Neural cell (in vitro differentiated cells): ENCODE results near the gene COQ7. TPM values are rescaled to one million over a fixed set of nuclear protein-coding genes. Genes with fewer than 3 reads are reported as not detected.

Experiments used
- H2AFZ ChIP-seq: fragments of 200-600, 300-800 bp; sonication (generic), shearing (Covaris generic); 2 replicates; pipeline ENCODE4 v1.6.0; 2014; ENCODE audit warnings: low read depth, mild to moderate bottlenecking, antibody characterized with exemption, low read length, moderate library complexity
- H3F3A ChIP-seq: fragments of 200-600 bp; shearing (Covaris generic); 2 replicates; pipeline ENCODE4 v1.6.1; 2016; ENCODE audit warnings: mild to moderate bottlenecking, moderate library complexity, mixed read lengths, antibody characterized with exemption, low read length; ENCODE audit not compliant: insufficient read depth, poor library complexity, severe bottlenecking
- H3K27ac ChIP-seq: fragments of 200-600, 300-800 bp; sonication (generic), shearing (Covaris generic); 2 replicates; pipeline ENCODE4 v1.5.1; 2014; ENCODE audit warnings: mild to moderate bottlenecking, low read length, moderate library complexity
- H3K27me3 ChIP-seq: fragments of 300-800, 200-600 bp; sonication (generic), shearing (Covaris generic); 2 replicates; pipeline ENCODE4 v1.6.0; 2014; ENCODE audit warnings: mild to moderate bottlenecking, low read depth, low read length, moderate library complexity; ENCODE audit not compliant: insufficient read depth
- H3K36me3 ChIP-seq: fragments of 300-800, 200-600 bp; sonication (generic), shearing (Covaris generic); 2 replicates; pipeline ENCODE4 v1.5.1; 2014; ENCODE audit warnings: mild to moderate bottlenecking, antibody characterized with exemption, low read length, moderate library complexity; ENCODE audit not compliant: insufficient read depth
- H3K4me2 ChIP-seq: fragments of 300-800, 200-600 bp; sonication (generic), shearing (Covaris generic); 2 replicates; pipeline ENCODE4 v1.6.0; 2014; ENCODE audit warnings: mild to moderate bottlenecking, low read length
- H3K4me3 ChIP-seq: fragments of 300-800, 200-600 bp; sonication (generic), shearing (Covaris generic); 2 replicates; pipeline ENCODE4 v1.5.1; 2014; ENCODE audit warnings: mild to moderate bottlenecking, low read length, moderate library complexity
- H3K79me2 ChIP-seq: fragments of 200-600 bp; shearing (Covaris generic); replicated peaks from 2 replicates; pipeline ENCODE4 v1.6.0; 2014; ENCODE audit warnings: mild to moderate bottlenecking, low read length, moderate library complexity; ENCODE audit not compliant: insufficient read depth
- H3K9ac ChIP-seq: fragments of 300-800, 200-600 bp; sonication (generic), shearing (Covaris generic); 2 replicates; pipeline ENCODE4 v1.6.1; 2016; ENCODE audit warnings: mild to moderate bottlenecking, low read length, mixed read lengths
- H3K9me2 ChIP-seq: fragments of 200-600 bp; shearing (Covaris generic); 2 replicates; pipeline ENCODE4 v1.6.1; 2016; ENCODE audit warnings: mild to moderate bottlenecking, low read length, mixed read lengths; ENCODE audit not compliant: insufficient read depth
- H3K9me3 ChIP-seq: fragments of 200-600, 300-800 bp; sonication (generic), shearing (Covaris generic); 2 replicates; pipeline ENCODE4 v1.6.1; 2016; ENCODE audit warnings: mild to moderate bottlenecking, mixed run types, low read length, moderate library complexity, mixed read lengths
- H4K20me1 ChIP-seq: fragments of 200-600 bp; shearing (Covaris generic); 2 replicates; pipeline ENCODE4 v1.6.1; 2016; ENCODE audit warnings: mild to moderate bottlenecking, mixed run types; ENCODE audit not compliant: insufficient read depth
- CTCF ChIP-seq: fragments of 450-650 bp; IDR thresholded peaks from 2 replicates; pipeline ENCODE4 v1.5.1; 2014; ENCODE audit warnings: antibody characterized with exemption, mild to moderate bottlenecking, moderate library complexity; ENCODE audit not compliant: poor library complexity, severe bottlenecking
- EP300 ChIP-seq: fragments of 450-650 bp; conservative IDR thresholded peaks from 2 replicates; pipeline ENCODE4 v1.6.1; 2014; ENCODE audit warnings: antibody characterized with exemption, mild to moderate bottlenecking, moderate library complexity; ENCODE audit not compliant: poor library complexity, severe bottlenecking
- EZH2 ChIP-seq: fragments of 200-600, 300-800 bp; shearing (Covaris generic), sonication (generic); IDR thresholded peaks from 2 replicates; pipeline ENCODE4 v1.6.1; 2014; ENCODE audit warnings: antibody characterized with exemption, low read length, borderline replicate concordance, mild to moderate bottlenecking; ENCODE audit not compliant: insufficient read depth, poor library complexity, severe bottlenecking
- MXI1 ChIP-seq: fragments of 450-650 bp; conservative IDR thresholded peaks from 2 replicates; pipeline ENCODE4 v1.6.1; 2014; ENCODE audit warnings: antibody characterized with exemption, mild to moderate bottlenecking; ENCODE audit not compliant: poor library complexity, severe bottlenecking
- POLR2AphosphoS5 ChIP-seq: IDR thresholded peaks from 2 replicates; pipeline ENCODE4 v1.6.1; 2012
- RAD21 ChIP-seq: fragments of 450-650 bp; conservative IDR thresholded peaks from 2 replicates; pipeline ENCODE4 v1.6.1; 2014; ENCODE audit warnings: antibody characterized with exemption, mild to moderate bottlenecking, moderate library complexity
- REST ChIP-seq: IDR thresholded peaks from 2 replicates; pipeline ENCODE4 v1.6.1; 2012; ENCODE audit warnings: borderline replicate concordance
- SMC3 ChIP-seq: fragments of 450-650 bp; conservative IDR thresholded peaks from 2 replicates; pipeline ENCODE4 v1.6.1; 2014; ENCODE audit warnings: antibody characterized with exemption, mild to moderate bottlenecking, moderate library complexity; ENCODE audit not compliant: poor library complexity
- polyA plus RNA-seq: library from polyadenylated mRNA; depleted of rRNA; stranded (reverse); fragments of >200 nt; gene quantifications from 2 replicates; pipeline ENCODE4 v1.2.3, GENCODE V29; 2014

COQ7 gene
- polyA plus RNA-seq, 1 donor from 2014 or later, result 38.5 TPM

- H3K9ac ChIP-seq, result no peak overlapping the region
- TF ChIP-seq POLR2AphosphoS5 (no peak), RAD21 (no peak), SMC3 (no peak), EZH2 (no peak), REST (no peak), EP300 (no peak), CTCF (no peak), MXI1 (no peak)
- no peaks in the 10 kb centered on the region for H3K9me2 ChIP-seq
- H3K79me2 ChIP-seq, result no peaks in the 10 kb centered on the region
- H2AFZ ChIP-seq, result no peak overlapping the region
- no peaks in the 10 kb centered on the region for H3F3A ChIP-seq
- H3K36me3 ChIP-seq, result no peaks in the 10 kb centered on the region
- H3K4me2 ChIP-seq, result no peak overlapping the region
- no peak overlapping the region for H3K27ac ChIP-seq
- no peaks in the 10 kb centered on the region for H3K27me3 ChIP-seq
- no peaks in the 10 kb centered on the region for H3K9me3 ChIP-seq
- H3K4me3 ChIP-seq, result no peak overlapping the region
- H4K20me1 ChIP-seq, result no peaks in the 10 kb centered on the region
These were observed 27.3 kb downstream of the COQ7 start for GRCh38 chr16:19094542-19095365.

GRCh38 chr16:19095654-19096053 lies 28.2 kb downstream of the COQ7 start:
- TF ChIP-seq SMC3, result no peak
- TF ChIP-seq RAD21, result no peak
- TF ChIP-seq MXI1, result no peak
- TF ChIP-seq EP300, result no peak
- TF ChIP-seq CTCF, result no peak
- Histone ChIP-seq H3K4me3 (no peak overlapping the region), H3K9me2 (no peaks in the 10 kb centered on the region)

More at GRCh38 chr16:19095654-19096053, 28.2 kb downstream of the COQ7 start:
- Histone ChIP-seq H3K9ac (no peak overlapping the region), H3K27me3 (no peaks in the 10 kb centered on the region), H4K20me1 (no peaks in the 10 kb centered on the region), H2AFZ (no peak overlapping the region), H3K36me3 (no peaks in the 10 kb centered on the region), H3K79me2 (no peaks in the 10 kb centered on the region), H3K9me3 (no peaks in the 10 kb centered on the region), H3F3A (no peaks in the 10 kb centered on the region), H3K4me2 (no peak overlapping the region), H3K27ac (no peak overlapping the region)
